ENCODE measurements around the gene PFDN6. TPM values are rescaled to one million over a fixed set of nuclear protein-coding genes. Genes with fewer than 3 reads are reported as not detected.

PFDN6 gene
- total RNA-seq, 1 experiment from 2014 or later: 85.8 TPM

GRCh38 chr6:33254591-33254990 is 34.8 kb upstream of the PFDN6 start:
- Histone ChIP-seq H3K23me2 (ENCODE audit: insufficient read length, low read depth, low read length, poor library complexity, severe bottlenecking) (peaks cover 2% of the 10 kb centered on the region), H2BK120ac (ENCODE audit: low read depth, low read length, poor library complexity, severe bottlenecking) (no peak overlapping the region), H3K56ac (ENCODE audit: insufficient read length, low read depth, low read length) (no peak overlapping the region), H3T11ph (ENCODE audit: low read length) (no peak overlapping the region), H3K4ac (ENCODE audit: low read depth, low read length) (no peak overlapping the region), H3K27me3 (ENCODE audit: insufficient read depth, low read length) (no peaks in the 10 kb centered on the region), H4K91ac (ENCODE audit: insufficient read length, low read depth, low read length) (no peak overlapping the region), H3K23ac (ENCODE audit: insufficient read length, low read depth, low read length) (no peak overlapping the region), H4K5ac (ENCODE audit: insufficient read length, low read depth, low read length) (no peak overlapping the region), H3K79me1 (ENCODE audit: insufficient read depth, low read depth, low read length, poor library complexity, severe bottlenecking) (no peaks in the 10 kb centered on the region), H2AK5ac (ENCODE audit: insufficient read length, low read length) (no peak overlapping the region), H4K8ac (replicated peaks; ENCODE audit: insufficient read length, low read depth, low read length) (no peak overlapping the region), H3K9me3 (ENCODE audit: control insufficient read depth, low read depth, low read length) (no peaks in the 10 kb centered on the region), H3K4me2 (ENCODE audit: insufficient read depth, insufficient read length, low read length) (no peak overlapping the region), H3K79me2 (ENCODE audit: insufficient read depth, low read length) (no peaks in the 10 kb centered on the region), H3K18ac (ENCODE audit: insufficient read length, low read depth, low read length) (no peak overlapping the region), H2AFZ (ENCODE audit: low read length) (no peak overlapping the region), H4K20me1 (ENCODE audit: control insufficient read depth, insufficient read depth, insufficient read length) (no peaks in the 10 kb centered on the region), H3K9ac (ENCODE audit: extremely low read depth, insufficient read length, low read length) (no peak overlapping the region), H2BK5ac (ENCODE audit: insufficient read length, low read length) (no peak overlapping the region), H2BK12ac (ENCODE audit: insufficient read length, low read depth, low read length) (no peak overlapping the region), H2BK20ac (ENCODE audit: low read depth, low read length, poor library complexity, severe bottlenecking) (no peak overlapping the region), H3K27ac (ENCODE audit: insufficient read length, low read depth, low read length) (no peak overlapping the region), H2BK15ac (ENCODE audit: low read depth, low read length) (no peak overlapping the region), H3K4me1 (ENCODE audit: insufficient read depth, low read length) (no peaks in the 10 kb centered on the region), H3K14ac (ENCODE audit: insufficient read depth, low read length) (no peak overlapping the region)
- Mint-ChIP-seq H3K4me1 (peaks cover 9 to 14% of the 10 kb centered on the region in 2 experiments), H3K36me3 (ENCODE audit: insufficient read depth in 1 of 3, low read depth in 3 of 3) (peaks cover 12 to 47% (median 39%) of the 10 kb centered on the region in 3 experiments), H3K4me3 (no peak overlapping the region), H3K9me3 (no peaks in the 10 kb centered on the region), H3K27ac (no peak overlapping the region), H3K27me3 (ENCODE audit: low read depth) (no peaks in the 10 kb centered on the region)
- TF ChIP-seq, protein P1, sequence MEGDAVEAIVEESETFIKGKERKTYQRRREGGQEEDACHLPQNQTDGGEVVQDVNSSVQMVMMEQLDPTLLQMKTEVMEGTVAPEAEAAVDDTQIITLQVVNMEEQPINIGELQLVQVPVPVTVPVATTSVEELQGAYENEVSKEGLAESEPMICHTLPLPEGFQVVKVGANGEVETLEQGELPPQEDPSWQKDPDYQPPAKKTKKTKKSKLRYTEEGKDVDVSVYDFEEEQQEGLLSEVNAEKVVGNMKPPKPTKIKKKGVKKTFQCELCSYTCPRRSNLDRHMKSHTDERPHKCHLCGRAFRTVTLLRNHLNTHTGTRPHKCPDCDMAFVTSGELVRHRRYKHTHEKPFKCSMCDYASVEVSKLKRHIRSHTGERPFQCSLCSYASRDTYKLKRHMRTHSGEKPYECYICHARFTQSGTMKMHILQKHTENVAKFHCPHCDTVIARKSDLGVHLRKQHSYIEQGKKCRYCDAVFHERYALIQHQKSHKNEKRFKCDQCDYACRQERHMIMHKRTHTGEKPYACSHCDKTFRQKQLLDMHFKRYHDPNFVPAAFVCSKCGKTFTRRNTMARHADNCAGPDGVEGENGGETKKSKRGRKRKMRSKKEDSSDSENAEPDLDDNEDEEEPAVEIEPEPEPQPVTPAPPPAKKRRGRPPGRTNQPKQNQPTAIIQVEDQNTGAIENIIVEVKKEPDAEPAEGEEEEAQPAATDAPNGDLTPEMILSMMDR (conservative IDR thresholded peaks at IDR 0.05): no peak
- WGBS (ENCODE audit: extremely low coverage, insufficient read length, low lambda C conversion rate): no CpG with 5 or more reads among the region's 4 CpGs
- no peak for DNase-seq

Data from H9 (cell line).